ENCODE results near the gene CDC20B.

DNA sequence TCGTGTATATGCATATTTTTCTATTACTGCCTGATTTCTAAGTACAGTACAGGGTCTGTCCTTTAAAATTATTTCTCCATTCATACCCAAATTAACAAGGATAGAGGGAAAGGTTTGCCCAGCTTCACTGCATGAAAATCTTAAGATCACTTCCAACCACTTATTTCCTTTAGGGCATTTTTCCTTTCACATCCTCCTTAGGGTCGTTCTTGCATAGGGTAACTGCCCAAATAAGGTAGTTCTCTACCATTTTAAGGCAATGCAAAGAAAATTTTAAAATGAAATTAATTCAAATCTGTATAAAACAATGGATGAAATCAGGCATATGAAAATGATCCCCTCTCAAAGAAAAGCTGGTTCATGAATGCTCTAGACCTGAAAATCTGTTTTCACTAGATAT, 4.1 kb upstream of the CDC20B start:
- TF ChIP-seq POLR2A (IDR thresholded peaks at IDR 0.05; ENCODE audit: low read length), result no peak
- TF ChIP-seq, protein P1, sequence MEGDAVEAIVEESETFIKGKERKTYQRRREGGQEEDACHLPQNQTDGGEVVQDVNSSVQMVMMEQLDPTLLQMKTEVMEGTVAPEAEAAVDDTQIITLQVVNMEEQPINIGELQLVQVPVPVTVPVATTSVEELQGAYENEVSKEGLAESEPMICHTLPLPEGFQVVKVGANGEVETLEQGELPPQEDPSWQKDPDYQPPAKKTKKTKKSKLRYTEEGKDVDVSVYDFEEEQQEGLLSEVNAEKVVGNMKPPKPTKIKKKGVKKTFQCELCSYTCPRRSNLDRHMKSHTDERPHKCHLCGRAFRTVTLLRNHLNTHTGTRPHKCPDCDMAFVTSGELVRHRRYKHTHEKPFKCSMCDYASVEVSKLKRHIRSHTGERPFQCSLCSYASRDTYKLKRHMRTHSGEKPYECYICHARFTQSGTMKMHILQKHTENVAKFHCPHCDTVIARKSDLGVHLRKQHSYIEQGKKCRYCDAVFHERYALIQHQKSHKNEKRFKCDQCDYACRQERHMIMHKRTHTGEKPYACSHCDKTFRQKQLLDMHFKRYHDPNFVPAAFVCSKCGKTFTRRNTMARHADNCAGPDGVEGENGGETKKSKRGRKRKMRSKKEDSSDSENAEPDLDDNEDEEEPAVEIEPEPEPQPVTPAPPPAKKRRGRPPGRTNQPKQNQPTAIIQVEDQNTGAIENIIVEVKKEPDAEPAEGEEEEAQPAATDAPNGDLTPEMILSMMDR (IDR thresholded peaks at IDR 0.05), result no peak
- TF ChIP-seq CEBPB (IDR thresholded peaks at IDR 0.05), result no peak
- TF ChIP-seq RNF2 (IDR thresholded peaks at IDR 0.05; ENCODE audit: borderline replicate concordance, low read depth), result no peak
- TF ChIP-seq KDM1A (IDR thresholded peaks at IDR 0.05; ENCODE audit: low read depth), result no peak
- TF ChIP-seq ZFP36 (IDR thresholded peaks at IDR 0.05; ENCODE audit: borderline replicate concordance, partially characterized antibody), result no peak
- no peak for TF ChIP-seq MAZ (IDR thresholded peaks at IDR 0.05; ENCODE audit: borderline replicate concordance, low read depth, low read length)

Measured in A549 (cell line).